Measurements from ENCODE around the gene GATM. TPM values are rescaled to one million over a fixed set of nuclear protein-coding genes. Genes with fewer than 3 reads are reported as not detected.

GATM gene
- total and polyA plus RNA-seq, 2 of the 8 experiments (the other 6 are each of a cell fraction or from before 2014, with no cell fraction given), result 10.2 to 15.1 TPM

DNA sequence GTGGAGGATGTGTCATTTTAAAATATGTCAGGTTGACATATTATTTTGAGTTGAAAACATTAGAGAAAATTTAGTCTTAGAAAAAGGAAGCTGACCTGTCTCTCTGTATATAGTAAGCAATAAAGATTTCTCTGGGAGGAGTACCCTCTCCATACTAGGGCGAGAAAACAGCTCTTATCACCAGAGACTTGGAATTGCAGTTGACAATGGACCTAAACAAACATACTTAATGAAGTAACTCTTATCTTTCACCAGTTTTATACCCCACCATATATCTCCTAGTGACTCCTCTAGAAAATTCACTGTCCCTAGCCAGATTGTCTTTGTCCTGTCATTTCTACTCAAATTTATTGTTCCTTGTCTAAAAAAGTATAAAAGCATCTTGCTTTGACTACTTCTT lies 7.2 kb upstream of the GATM start:
- WGBS, 2 experiments (ENCODE audit: extremely low coverage in 1 of 2, insufficient coverage in 1 of 2, insufficient read length in 1 of 2, insufficient replicate concordance in 2 of 2, low coverage in 1 of 2, low lambda C conversion rate in 2 of 2, missing lambda C conversion rate in 1 of 2), result 85% methylated on average over 1 of the region's 1 CpG; no CpG with 5 or more reads in 1 of the 2 experiments
- Histone ChIP-seq H4K91ac (replicated peaks; ENCODE audit: insufficient read length, low read length) (no peak overlapping the region), H3K23ac (ENCODE audit: insufficient read length) (no peak overlapping the region), H3K27me3 (replicated peaks in 1 of 4; ENCODE audit: control insufficient read depth in 3 of 4, extremely low read depth in 1 of 4, insufficient read depth in 3 of 4, low read length in 3 of 4) (no peaks in the 10 kb centered on the region), H3K36me3 (ENCODE audit: control insufficient read depth in 2 of 4, insufficient read depth in 4 of 4, low read length in 3 of 4) (no peaks in the 10 kb centered on the region), H3K23me2 (ENCODE audit: low read depth, low read length) (no peaks in the 10 kb centered on the region), H3K27ac (ENCODE audit: low read depth, low read length) (no peak overlapping the region), H2AFZ (ENCODE audit: low read length) (no peak overlapping the region), H3K9ac (replicated peaks in 1 of 4; ENCODE audit: extremely low read depth in 1 of 4, low read depth in 3 of 4, low read length in 3 of 4) (no peak overlapping the region), H3K18ac (ENCODE audit: extremely low read depth, low read length) (no peak overlapping the region), H2AK5ac (ENCODE audit: low read depth, low read length) (no peak overlapping the region), H3K79me2 (ENCODE audit: control insufficient read depth in 1 of 2, insufficient read depth in 2 of 2, low read length in 2 of 2) (no peaks in the 10 kb centered on the region), H4K8ac (ENCODE audit: extremely low read depth, insufficient read depth, low read length) (no peak overlapping the region), H3K56ac (replicated peaks; ENCODE audit: insufficient read length, low read depth, low read length) (no peak overlapping the region), H3K4me3 (ENCODE audit: extremely low read depth in 1 of 4, insufficient read depth in 2 of 4, low read depth in 3 of 4, low read length in 4 of 4) (no peak overlapping the region), H4K20me1 (replicated peaks in 1 of 2; ENCODE audit: control insufficient read depth in 1 of 2, insufficient read depth in 2 of 2, low read length in 2 of 2) (no peaks in the 10 kb centered on the region), H3K9me3 (ENCODE audit: insufficient read depth in 2 of 2, low read depth in 1 of 2, low read length in 1 of 2) (no peaks in the 10 kb centered on the region), H2BK15ac (ENCODE audit: low read length) (no peak overlapping the region), H3K4me1 (replicated peaks in 1 of 4; ENCODE audit: control insufficient read depth in 3 of 4, insufficient read depth in 4 of 4, low read length in 3 of 4) (no peaks in the 10 kb centered on the region), H2BK5ac (ENCODE audit: low read depth, low read length) (no peak overlapping the region), H2BK120ac (replicated peaks; ENCODE audit: low read depth, low read length) (no peak overlapping the region), H2BK20ac (ENCODE audit: low read length) (no peak overlapping the region), H3K4ac (replicated peaks; ENCODE audit: insufficient read length, low read depth, low read length) (no peak overlapping the region), H3K4me2 (ENCODE audit: insufficient read depth in 1 of 2, low read depth in 2 of 2, low read length in 2 of 2) (no peak overlapping the region), H4K5ac (ENCODE audit: insufficient read length, low read depth, low read length) (no peak overlapping the region), H2BK12ac (ENCODE audit: low read depth, low read length) (no peak overlapping the region), H3K14ac (ENCODE audit: insufficient read length) (no peak overlapping the region), H3K79me1 (ENCODE audit: low read depth, low read length) (no peaks in the 10 kb centered on the region)
- ChIA-PET POLR2A (ENCODE audit: partially characterized antibody) (interaction anchor here (1.2 kb wide), 1 partner anchor 17 kb away, joined by 4 read pairs; a partner anchor contains a TSS), CTCF (ENCODE audit: partially characterized antibody) (interaction anchor here (0.7 to 8.7 kb wide), 6 partner anchors 13 to 223 kb away, joined by 3 to 60 read pairs (median 3); no protein-coding TSS in a partner anchor)
- FAIRE-seq (no peak), DNase-seq (ENCODE audit: low read depth in 1 of 2, low spot score in 2 of 2) (no peak)
- TF ChIP-seq, protein P1, sequence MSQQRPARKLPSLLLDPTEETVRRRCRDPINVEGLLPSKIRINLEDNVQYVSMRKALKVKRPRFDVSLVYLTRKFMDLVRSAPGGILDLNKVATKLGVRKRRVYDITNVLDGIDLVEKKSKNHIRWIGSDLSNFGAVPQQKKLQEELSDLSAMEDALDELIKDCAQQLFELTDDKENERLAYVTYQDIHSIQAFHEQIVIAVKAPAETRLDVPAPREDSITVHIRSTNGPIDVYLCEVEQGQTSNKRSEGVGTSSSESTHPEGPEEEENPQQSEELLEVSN (IDR thresholded peaks at IDR 0.05), result no peak
- TF ChIP-seq JUN (IDR thresholded peaks at IDR 0.05; ENCODE audit: low read depth, low read length) (no peak), NRF1 (IDR thresholded peaks at IDR 0.05; ENCODE audit: low read depth, low read length) (no peak), SIX5 (IDR thresholded peaks at IDR 0.05; ENCODE audit: low read depth, low read length) (no peak), JUND (IDR thresholded peaks at IDR 0.05; ENCODE audit: low read length) (no peak), CHD2 (IDR thresholded peaks at IDR 0.05; ENCODE audit: low read length) (no peak), FOSL1 (IDR thresholded peaks at IDR 0.05; ENCODE audit: insufficient read depth, low read depth, low read length) (no peak), TAF1 (IDR thresholded peaks at IDR 0.05; ENCODE audit: low read depth, low read length) (no peak), GTF2F1 (IDR thresholded peaks at IDR 0.05; ENCODE audit: borderline replicate concordance, low read depth, low read length) (no peak), KDM5A (IDR thresholded peaks at IDR 0.05; ENCODE audit: low read length) (no peak), POLR2AphosphoS5 (IDR thresholded peaks at IDR 0.05; ENCODE audit: low read depth, low read length) (no peak), SUZ12 (IDR thresholded peaks at IDR 0.05; ENCODE audit: low read length) (no peak), SP4 (IDR thresholded peaks at IDR 0.05; ENCODE audit: low read length) (no peak)
- TF ChIP-seq, protein P2, sequence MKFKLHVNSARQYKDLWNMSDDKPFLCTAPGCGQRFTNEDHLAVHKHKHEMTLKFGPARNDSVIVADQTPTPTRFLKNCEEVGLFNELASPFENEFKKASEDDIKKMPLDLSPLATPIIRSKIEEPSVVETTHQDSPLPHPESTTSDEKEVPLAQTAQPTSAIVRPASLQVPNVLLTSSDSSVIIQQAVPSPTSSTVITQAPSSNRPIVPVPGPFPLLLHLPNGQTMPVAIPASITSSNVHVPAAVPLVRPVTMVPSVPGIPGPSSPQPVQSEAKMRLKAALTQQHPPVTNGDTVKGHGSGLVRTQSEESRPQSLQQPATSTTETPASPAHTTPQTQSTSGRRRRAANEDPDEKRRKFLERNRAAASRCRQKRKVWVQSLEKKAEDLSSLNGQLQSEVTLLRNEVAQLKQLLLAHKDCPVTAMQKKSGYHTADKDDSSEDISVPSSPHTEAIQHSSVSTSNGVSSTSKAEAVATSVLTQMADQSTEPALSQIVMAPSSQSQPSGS (IDR thresholded peaks at IDR 0.05; ENCODE audit: low read length), result no peak

Measured in H1 (cell line).